Loucy (cell line): Measurements from ENCODE around the gene FGF14.
"Not testable (repeated sequence)": the region's sequence is repeated elsewhere in the genome, so short reads cannot be mapped to it uniquely, and the experiment has no call there.

Experiments used
- H2AFZ ChIP-seq: fragments of 200-600 bp; sonication (generic); 2 replicates; pipeline ENCODE4 v1.6.0; 2016; ENCODE audit warnings: antibody characterized with exemption, mild to moderate bottlenecking, low read length, moderate library complexity
- H3F3A ChIP-seq: fragments of 200-600 bp; 2 replicates; pipeline ENCODE4 v1.6.0; 2016; ENCODE audit warnings: antibody characterized with exemption, low read depth, mild to moderate bottlenecking
- H3K27me3 ChIP-seq: fragments of 200-600 bp; sonication (generic); 2 replicates; pipeline ENCODE4 v1.6.1; 2014; ENCODE audit warnings: low read length, mild to moderate bottlenecking; ENCODE audit not compliant: insufficient read depth, poor library complexity, severe bottlenecking
- H3K36me3 ChIP-seq: fragments of 200-600 bp; sonication (generic); 2 replicates; pipeline ENCODE4 v1.6.1; 2016; ENCODE audit warnings: low read length; ENCODE audit not compliant: insufficient read depth
- H3K4me1 ChIP-seq: fragments of 200-600 bp; sonication (generic); 2 replicates; pipeline ENCODE4 v1.5.1; 2014; ENCODE audit warnings: low read length, mild to moderate bottlenecking; ENCODE audit not compliant: insufficient read depth, poor library complexity, severe bottlenecking
- H3K4me2 ChIP-seq: fragments of 200-600 bp; sonication (generic); 2 replicates; pipeline ENCODE4 v1.6.0; 2014; ENCODE audit warnings: antibody characterized with exemption, low read length, low read depth, mild to moderate bottlenecking; ENCODE audit not compliant: poor library complexity, severe bottlenecking
- H3K4me3 ChIP-seq: fragments of 200-600 bp; sonication (generic); 2 replicates; pipeline ENCODE4 v1.5.1; 2014; ENCODE audit warnings: low read length, mild to moderate bottlenecking, mixed read lengths; ENCODE audit not compliant: poor library complexity, severe bottlenecking
- H3K79me2 ChIP-seq: fragments of 200-600 bp; sonication (generic); 2 replicates; pipeline ENCODE4 v1.6.1; 2014; ENCODE audit warnings: low read length; ENCODE audit not compliant: insufficient read depth
- H3K9ac ChIP-seq: fragments of 200-600 bp; sonication (generic); 2 replicates; pipeline ENCODE4 v1.6.0; 2014; ENCODE audit warnings: mild to moderate bottlenecking, low read depth, low read length, moderate library complexity; ENCODE audit not compliant: poor library complexity, severe bottlenecking
- H3K9me2 ChIP-seq: fragments of 200-600 bp; sonication (generic); replicated peaks from 2 replicates; pipeline ENCODE4 v1.6.1; 2016; ENCODE audit warnings: low read depth, low read length, mixed read lengths
- H3K9me3 ChIP-seq: fragments of 200-600 bp; sonication (generic); 2 replicates; pipeline ENCODE4 v1.6.1; 2014; ENCODE audit warnings: mild to moderate bottlenecking, antibody characterized with exemption, low read length, low read depth; ENCODE audit not compliant: insufficient read depth
- H4K20me1 ChIP-seq: fragments of 200-600 bp; sonication (generic); 2 replicates; pipeline ENCODE4 v1.6.0; 2014; ENCODE audit warnings: antibody characterized with exemption, low read length, mild to moderate bottlenecking; ENCODE audit not compliant: insufficient read depth, poor library complexity, severe bottlenecking
- EZH2phosphoT487 ChIP-seq: fragments of 200-600 bp; IDR thresholded peaks from 2 replicates; pipeline ENCODE4 v1.6.1; 2018; ENCODE audit warnings: antibody characterized with exemption, mild to moderate bottlenecking, moderate library complexity, borderline replicate concordance
- TF ChIP-seq, protein P1 (sequence below): fragments of 200-600 bp; sonication (generic); conservative IDR thresholded peaks from 2 replicates; pipeline ENCODE4 v1.5.1; 2014; ENCODE audit warnings: mild to moderate bottlenecking, antibody characterized with exemption, low read length

Gene FGF14

DNA sequence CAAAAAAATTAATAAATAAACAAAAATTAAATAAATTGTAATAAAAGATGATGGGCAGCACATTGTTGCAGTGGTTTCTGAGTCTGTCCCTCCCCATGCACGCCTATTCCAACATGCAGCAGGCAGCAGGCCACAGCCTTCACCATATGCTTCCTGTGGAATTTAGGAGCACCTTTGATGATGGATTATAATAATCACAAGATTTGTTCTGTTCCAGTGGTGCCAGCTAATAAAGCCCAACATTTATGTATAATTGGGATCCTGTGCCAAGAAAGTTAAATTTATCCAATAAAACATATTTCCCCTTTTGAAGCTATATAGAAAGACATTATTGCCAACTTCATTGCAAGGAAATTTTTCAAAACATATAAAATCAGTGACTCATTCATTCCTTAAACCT, 328.6 kb downstream of the FGF14 start:
- no peaks in the 10 kb centered on the region for H3K9me3 ChIP-seq
- H3K79me2 ChIP-seq = no peaks in the 10 kb centered on the region
- no peaks in the 10 kb centered on the region for H3K36me3 ChIP-seq
- H3K4me2 ChIP-seq = no peak overlapping the region
- H4K20me1 ChIP-seq = no peaks in the 10 kb centered on the region
- H3K27me3 ChIP-seq = no peaks in the 10 kb centered on the region
- no peaks in the 10 kb centered on the region for H3K4me1 ChIP-seq
- H3K9me2 ChIP-seq = no peaks in the 10 kb centered on the region
- H3K9ac ChIP-seq = no peak overlapping the region
- TF ChIP-seq EZH2phosphoT487 = no peak
- TF ChIP-seq, protein P1, sequence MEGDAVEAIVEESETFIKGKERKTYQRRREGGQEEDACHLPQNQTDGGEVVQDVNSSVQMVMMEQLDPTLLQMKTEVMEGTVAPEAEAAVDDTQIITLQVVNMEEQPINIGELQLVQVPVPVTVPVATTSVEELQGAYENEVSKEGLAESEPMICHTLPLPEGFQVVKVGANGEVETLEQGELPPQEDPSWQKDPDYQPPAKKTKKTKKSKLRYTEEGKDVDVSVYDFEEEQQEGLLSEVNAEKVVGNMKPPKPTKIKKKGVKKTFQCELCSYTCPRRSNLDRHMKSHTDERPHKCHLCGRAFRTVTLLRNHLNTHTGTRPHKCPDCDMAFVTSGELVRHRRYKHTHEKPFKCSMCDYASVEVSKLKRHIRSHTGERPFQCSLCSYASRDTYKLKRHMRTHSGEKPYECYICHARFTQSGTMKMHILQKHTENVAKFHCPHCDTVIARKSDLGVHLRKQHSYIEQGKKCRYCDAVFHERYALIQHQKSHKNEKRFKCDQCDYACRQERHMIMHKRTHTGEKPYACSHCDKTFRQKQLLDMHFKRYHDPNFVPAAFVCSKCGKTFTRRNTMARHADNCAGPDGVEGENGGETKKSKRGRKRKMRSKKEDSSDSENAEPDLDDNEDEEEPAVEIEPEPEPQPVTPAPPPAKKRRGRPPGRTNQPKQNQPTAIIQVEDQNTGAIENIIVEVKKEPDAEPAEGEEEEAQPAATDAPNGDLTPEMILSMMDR = no peak
- no peaks in the 10 kb centered on the region for H3F3A ChIP-seq
- H2AFZ ChIP-seq = no peak overlapping the region
- no peak overlapping the region for H3K4me3 ChIP-seq

DNA sequence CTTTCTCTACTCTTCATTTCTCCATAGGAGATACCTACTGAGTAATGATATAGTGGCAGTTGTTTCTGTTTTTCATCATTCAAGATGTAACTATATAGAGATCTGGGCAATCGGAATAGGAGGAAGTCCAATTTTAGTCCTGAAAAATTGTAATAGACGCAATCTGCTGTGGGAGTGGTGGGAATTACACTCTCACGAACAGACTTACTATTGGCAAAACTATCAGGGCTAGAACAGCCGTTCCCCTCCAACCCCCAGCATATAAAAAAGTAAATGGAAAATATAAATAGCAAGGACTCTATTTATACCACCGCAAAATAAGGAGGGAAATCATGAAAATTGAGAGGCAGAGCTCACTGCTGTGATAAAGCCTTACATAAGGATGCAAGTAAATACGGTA, 330.1 kb downstream of the FGF14 start:
- Histone ChIP-seq H3K79me2 (no peaks in the 10 kb centered on the region), H4K20me1 (no peaks in the 10 kb centered on the region), H3K36me3 (no peaks in the 10 kb centered on the region)

DNA sequence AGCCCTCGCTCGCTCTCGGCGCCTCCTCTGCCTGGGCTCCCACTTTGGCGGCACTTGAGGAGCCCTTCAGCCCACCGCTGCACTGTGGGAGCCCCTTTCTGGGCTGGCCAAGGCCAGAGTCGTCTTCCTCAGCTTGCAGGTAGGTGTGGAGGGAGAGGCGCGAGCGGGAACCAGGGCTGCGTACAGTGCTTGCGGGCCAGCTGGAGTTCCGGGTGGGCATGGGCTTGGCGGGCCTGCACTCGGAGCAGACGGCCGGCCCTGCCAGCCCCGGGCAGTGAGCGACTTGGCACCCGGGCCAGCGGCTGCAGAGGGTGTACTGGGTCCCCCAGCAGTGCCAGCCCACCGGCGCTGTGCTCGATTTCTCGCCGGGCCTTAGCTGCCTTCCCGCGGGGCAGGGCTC, 333.5 kb downstream of the FGF14 start:
- not testable (repeated sequence) for H2AFZ ChIP-seq, H3K27me3 ChIP-seq, H3K4me1 ChIP-seq, H3K4me2 ChIP-seq, H3K9me2 ChIP-seq, H4K20me1 ChIP-seq, H3F3A ChIP-seq, H3K79me2 ChIP-seq, H3K4me3 ChIP-seq, H3K9ac ChIP-seq, H3K36me3 ChIP-seq, H3K9me3 ChIP-seq

More for the DNA sequence above, 330.1 kb downstream of the FGF14 start:
- Histone ChIP-seq H3K4me2 (no peak overlapping the region), H3K9me2 (no peaks in the 10 kb centered on the region), H2AFZ (no peak overlapping the region), H3K27me3 (no peaks in the 10 kb centered on the region), H3F3A (no peaks in the 10 kb centered on the region), H3K4me3 (no peak overlapping the region), H3K9ac (no peak overlapping the region), H3K4me1 (no peaks in the 10 kb centered on the region), H3K9me3 (no peaks in the 10 kb centered on the region)
- no peak for TF ChIP-seq EZH2phosphoT487
- TF ChIP-seq, protein P1 = no peak

DNA sequence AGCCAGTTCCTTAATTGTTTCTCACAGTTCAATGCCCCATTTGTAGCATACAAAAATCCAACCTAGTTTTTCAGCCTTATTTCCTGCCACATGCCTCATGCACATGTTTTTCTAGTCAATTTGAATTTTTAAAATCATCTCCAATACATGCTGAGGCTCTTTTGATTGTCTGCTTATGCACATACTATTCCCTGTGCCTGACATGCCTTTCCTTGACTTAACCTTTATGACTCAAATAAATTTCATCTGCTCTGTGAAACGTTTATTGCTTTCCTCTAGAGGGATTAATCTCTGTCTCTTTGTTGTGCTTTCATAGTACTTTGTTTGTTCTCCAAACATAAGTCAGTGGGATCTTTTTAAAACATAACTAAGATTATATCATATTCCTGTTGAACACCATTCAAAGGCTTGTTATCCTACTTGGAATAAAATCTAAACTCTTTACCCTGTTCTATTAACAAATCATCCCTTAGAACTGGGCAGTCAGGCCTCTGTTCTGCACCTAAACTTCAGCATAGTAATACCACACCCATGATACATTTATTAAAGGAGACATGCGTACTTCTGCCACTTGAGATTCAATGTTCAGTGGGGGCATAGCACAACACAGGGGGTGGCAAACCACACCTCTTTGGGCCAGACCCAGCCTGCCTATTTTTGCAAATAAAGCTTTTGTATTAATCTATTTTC, 346.6 kb downstream of the FGF14 start:
- Histone ChIP-seq H3K27me3 (no peaks in the 10 kb centered on the region), H3K4me2 (no peak overlapping the region), H3K9me2 (no peaks in the 10 kb centered on the region), H4K20me1 (no peaks in the 10 kb centered on the region), H3K79me2 (no peaks in the 10 kb centered on the region), H3K9ac (no peak overlapping the region), H3F3A (no peaks in the 10 kb centered on the region), H3K4me3 (no peak overlapping the region), H3K9me3 (peaks cover 10% of the 10 kb centered on the region; the same call in 1 of the 2 replicates), H3K36me3 (no peaks in the 10 kb centered on the region), H2AFZ (no peak overlapping the region), H3K4me1 (no peaks in the 10 kb centered on the region)
- TF ChIP-seq, protein P1 = no peak
- no peak for TF ChIP-seq EZH2phosphoT487
